GM12878 (cell line): ENCODE data around the gene TCERG1L. TPM values are rescaled to one million over a fixed set of nuclear protein-coding genes. Genes with fewer than 3 reads are reported as not detected.

Source experiments
- ATAC-seq: fragments of 200-7000 bp; cut with Tn5 transposase; 3 replicates; pipeline ENCODE4 v1.9.1; 2020; ENCODE audit warnings: mild to moderate bottlenecking, moderate library complexity
- BruUV-seq: library from RNA; stranded (reverse); fragments of 400-500 nt; replicated peaks from 2 replicates; lab custom pipeline; 2021; lab: Mats Ljungman, UMichigan
- CTCF ChIA-PET: fragments of 300-600 bp; sonication (Branson Sonifier 250); formaldehyde crosslinking; extraction: SDS; loops from one replicate; lab custom pipeline; 2021; ENCODE audit warnings: inconsistent platforms; lab: Yijun Ruan, JAX
- POLR2A ChIA-PET: fragments of 350-600 bp; formaldehyde crosslinking; extraction: SDS; loops from one replicate; lab custom pipeline; 2021; ENCODE audit warnings: inconsistent platforms; lab: Charles Lee
- RAD21 ChIA-PET: fragments of 300-600 bp; sonication (Branson Sonifier 250); formaldehyde crosslinking; loops from one replicate; lab custom pipeline; 2023; ENCODE audit warnings: antibody characterized with exemption; ENCODE audit not compliant: unreplicated experiment; lab: Charles Lee
- SMC1A ChIA-PET: fragments of 300-600 bp; sonication (Branson Sonifier 250); formaldehyde crosslinking; loops from one replicate; lab custom pipeline; 2023; ENCODE audit not compliant: unreplicated experiment, uncharacterized antibody; lab: Charles Lee
- DNase-seq: peaks from one replicate; pipeline ENCODE4 v3.0.0-alpha.2; 2011; ENCODE audit warnings: low read depth, low spot score
- FAIRE-seq: peaks from 3 replicates; lab custom pipeline; 2011; peaks lifted over from hg19 to GRCh38; lab: Jason Lieb, UNC
- H2AFZ ChIP-seq: 2 replicates; pipeline ENCODE4 v1.6.0; 2011; ENCODE audit warnings: low read depth, low read length, control low read depth; ENCODE audit not compliant: control insufficient read depth
- H3K27ac ChIP-seq: 2 replicates; pipeline ENCODE4 v1.5.1; 2011; ENCODE audit warnings: control low read depth; ENCODE audit not compliant: control insufficient read depth, insufficient read depth
- H3K27me3 ChIP-seq, 2 experiments: replicated peaks in 1 of 2; 2 replicates each; pipeline versions ENCODE4 v1.6.0 to v1.6.1; 2011; ENCODE audit warnings: low read length in 1 of 2; ENCODE audit not compliant: control insufficient read depth in 2 of 2, insufficient read depth in 2 of 2
- H3K36me3 ChIP-seq, 2 experiments: 2 replicates each; pipeline ENCODE4 v1.5.1; 2011; ENCODE audit warnings: low read length in 1 of 2; ENCODE audit not compliant: control insufficient read depth in 2 of 2, insufficient read depth in 2 of 2
- H3K4me1 ChIP-seq: 2 replicates; pipeline ENCODE4 v1.6.1; 2011; ENCODE audit warnings: mild to moderate bottlenecking, low read length, moderate library complexity, mixed read lengths; ENCODE audit not compliant: control insufficient read depth, insufficient read depth
- H3K4me2 ChIP-seq: 2 replicates; pipeline ENCODE4 v1.6.0; 2011; ENCODE audit warnings: control low read depth; ENCODE audit not compliant: control insufficient read depth, insufficient read depth
- H3K4me3 ChIP-seq: fragments of 200-600 bp; sonication (generic); 2 replicates; pipeline ENCODE4 v1.5.1; 2016
- H3K79me2 ChIP-seq: 2 replicates; pipeline ENCODE4 v1.6.0; 2011; ENCODE audit warnings: low read length; ENCODE audit not compliant: control insufficient read depth, insufficient read depth
- H3K9ac ChIP-seq: 2 replicates; pipeline ENCODE4 v1.8.0; 2011; ENCODE audit warnings: low read length, control low read depth, mixed read lengths; ENCODE audit not compliant: control insufficient read depth, insufficient read depth
- H3K9me3 ChIP-seq: replicated peaks from 3 replicates; pipeline ENCODE4 v1.5.1; 2011; ENCODE audit warnings: mild to moderate bottlenecking, low read length; ENCODE audit not compliant: control insufficient read depth, insufficient read depth
- H4K20me1 ChIP-seq: 2 replicates; pipeline ENCODE4 v1.6.0; 2011; ENCODE audit not compliant: control insufficient read depth, insufficient read depth
- BCLAF1 ChIP-seq: fragments of 450-650 bp; IDR thresholded peaks from 2 replicates; pipeline ENCODE4 v1.6.1; 2017; ENCODE audit warnings: antibody characterized with exemption, mild to moderate bottlenecking, moderate library complexity
- DPF2 ChIP-seq: fragments of 450-650 bp; IDR thresholded peaks from 2 replicates; pipeline ENCODE4 v1.6.1; 2017; ENCODE audit warnings: mild to moderate bottlenecking
- EZH2 ChIP-seq: IDR thresholded peaks from 2 replicates; pipeline ENCODE4 v1.6.1; 2012; ENCODE audit warnings: low read depth, mild to moderate bottlenecking, control low read depth, inconsistent platforms, low read length, borderline replicate concordance; ENCODE audit not compliant: control insufficient read depth
- IRF5 ChIP-seq: fragments of 450-650 bp; IDR thresholded peaks from 2 replicates; pipeline ENCODE4 v1.6.1; 2017; ENCODE audit warnings: borderline replicate concordance
- KAT2A ChIP-seq: conservative IDR thresholded peaks from 2 replicates; pipeline ENCODE4 v1.6.1; 2011; ENCODE audit warnings: low read depth, low read length; ENCODE audit not compliant: control insufficient read depth
- PAX8 ChIP-seq: fragments of 450-650 bp; IDR thresholded peaks from 2 replicates; pipeline ENCODE4 v1.6.1; 2017; ENCODE audit warnings: mild to moderate bottlenecking, moderate library complexity
- SMARCA5 ChIP-seq: fragments of 450-650 bp; IDR thresholded peaks from 2 replicates; pipeline ENCODE4 v1.6.1; 2017; ENCODE audit warnings: mild to moderate bottlenecking
- ZNF24 ChIP-seq: fragments of 450-650 bp; IDR thresholded peaks from 2 replicates; pipeline ENCODE4 v1.6.1; 2017; ENCODE audit warnings: antibody characterized with exemption, mild to moderate bottlenecking
- ZNF592 ChIP-seq: fragments of 450-650 bp; IDR thresholded peaks from 2 replicates; pipeline ENCODE4 v1.6.1; 2017; ENCODE audit warnings: mild to moderate bottlenecking, moderate library complexity
- WGBS: methylation state at CpG from one replicate; pipeline ENCODE4 v1.1.6; 2016; ENCODE audit warnings: low lambda C conversion rate; ENCODE audit not compliant: insufficient replicate concordance, insufficient coverage; ENCODE audit errors: missing lambda C conversion rate; 5-methylcytosine and 5-hydroxymethylcytosine counted together
- in situ Hi-C: fragments of 300-500 bp; cut with MboI; formaldehyde crosslinking; loops from 9 replicates; pipeline ENCODE4 v1.14.3; 2018; ENCODE audit warnings: mixed read lengths
- intact Hi-C: fragments of 100-400 bp; cut with micrococcal nuclease; formaldehyde crosslinking; loops from one replicate; pipeline ENCODE4 v1.14.2; 2022; ENCODE audit not compliant: unreplicated experiment
- polyA plus RNA-seq, 11 experiments: library from polyadenylated mRNA; depleted of rRNA in 4 of 11; unstranded in 6 of 11; stranded (reverse) in 5 of 11; fragments of >200 nt; fragmentation: Nextera tagmentation in 4 of 11; fragmentation: Illumina TruSeq in 1 of 11; extraction: Ambion mirVana in 4 of 11; extraction: Trizol in 1 of 11; gene quantifications; 1 replicate in 1 of 11; 2 replicates in 10 of 11; pipeline versions ENCODE4 v1.2.1 to v1.2.3, GENCODE V29; 2011 to 2016; ENCODE audit warnings: inconsistent platforms in 2 of 11, missing spikeins in 2 of 11, low read depth in 1 of 11
- total RNA-seq, 4 experiments: library from RNA; depleted of rRNA in 3 of 4; stranded (reverse); fragments of >200 nt in 3 of 4; fragmentation: Illumina TruSeq in 1 of 4; extraction: Trizol in 1 of 4; gene quantifications; 2 replicates each; pipeline versions ENCODE4 v1.2.1 to v1.2.3, GENCODE V29; 2013 to 2021
- TF ChIP-seq, protein P1 (sequence below): fragments of 150-350 bp; IDR thresholded peaks from 2 replicates; pipeline ENCODE4 v1.6.1; 2016; ENCODE audit warnings: low read depth, low read length

TCERG1L gene
- total and polyA plus RNA-seq, 10 of the 15 experiments (the other 5 are each of a cell fraction or from before 2014, with no cell fraction given): not detected

DNA sequence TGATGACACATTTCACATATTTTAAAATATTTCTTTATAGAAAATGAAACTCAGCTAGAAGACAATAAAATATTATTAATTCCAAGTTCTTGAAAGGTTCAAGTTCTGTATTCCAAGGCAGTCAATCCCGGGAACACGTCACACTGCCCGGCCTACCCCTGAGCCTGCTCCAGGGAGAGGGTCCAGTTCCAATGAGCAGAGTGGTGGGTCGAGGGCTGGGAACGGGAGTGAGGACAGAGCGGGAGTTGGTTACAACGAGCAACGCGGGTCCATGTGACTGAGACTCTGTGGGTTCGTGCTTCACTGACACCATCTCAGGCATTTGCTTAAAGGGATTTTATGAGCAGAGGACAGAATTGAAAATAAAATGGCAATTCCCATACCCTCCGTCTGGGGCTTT lies 209.4 kb downstream of the TCERG1L start:
- H3K4me3 ChIP-seq: no peak overlapping the region
- no peaks in the 10 kb centered on the region for H4K20me1 ChIP-seq
- no peaks in the 10 kb centered on the region for H3K9me3 ChIP-seq
- no peaks in the 10 kb centered on the region for H3K36me3 ChIP-seq
- DNase-seq: no peak
- ChIA-PET RAD21 (no interaction called here), POLR2A (no interaction called here), SMC1A (no interaction called here), CTCF (no interaction called here)
- H3K27me3 ChIP-seq: no peaks in the 10 kb centered on the region
- in situ Hi-C loops (no loop called here), intact Hi-C loops (no loop called here)
- H2AFZ ChIP-seq: no peak overlapping the region
- no peak overlapping the region for H3K4me2 ChIP-seq
- TF ChIP-seq IRF5 (no peak), SMARCA5 (no peak), DPF2 (no peak), BCLAF1 (no peak), PAX8 (no peak), EZH2 (no peak), ZNF24 (no peak), KAT2A (no peak), ZNF592 (no peak)
- TF ChIP-seq, protein P1, sequence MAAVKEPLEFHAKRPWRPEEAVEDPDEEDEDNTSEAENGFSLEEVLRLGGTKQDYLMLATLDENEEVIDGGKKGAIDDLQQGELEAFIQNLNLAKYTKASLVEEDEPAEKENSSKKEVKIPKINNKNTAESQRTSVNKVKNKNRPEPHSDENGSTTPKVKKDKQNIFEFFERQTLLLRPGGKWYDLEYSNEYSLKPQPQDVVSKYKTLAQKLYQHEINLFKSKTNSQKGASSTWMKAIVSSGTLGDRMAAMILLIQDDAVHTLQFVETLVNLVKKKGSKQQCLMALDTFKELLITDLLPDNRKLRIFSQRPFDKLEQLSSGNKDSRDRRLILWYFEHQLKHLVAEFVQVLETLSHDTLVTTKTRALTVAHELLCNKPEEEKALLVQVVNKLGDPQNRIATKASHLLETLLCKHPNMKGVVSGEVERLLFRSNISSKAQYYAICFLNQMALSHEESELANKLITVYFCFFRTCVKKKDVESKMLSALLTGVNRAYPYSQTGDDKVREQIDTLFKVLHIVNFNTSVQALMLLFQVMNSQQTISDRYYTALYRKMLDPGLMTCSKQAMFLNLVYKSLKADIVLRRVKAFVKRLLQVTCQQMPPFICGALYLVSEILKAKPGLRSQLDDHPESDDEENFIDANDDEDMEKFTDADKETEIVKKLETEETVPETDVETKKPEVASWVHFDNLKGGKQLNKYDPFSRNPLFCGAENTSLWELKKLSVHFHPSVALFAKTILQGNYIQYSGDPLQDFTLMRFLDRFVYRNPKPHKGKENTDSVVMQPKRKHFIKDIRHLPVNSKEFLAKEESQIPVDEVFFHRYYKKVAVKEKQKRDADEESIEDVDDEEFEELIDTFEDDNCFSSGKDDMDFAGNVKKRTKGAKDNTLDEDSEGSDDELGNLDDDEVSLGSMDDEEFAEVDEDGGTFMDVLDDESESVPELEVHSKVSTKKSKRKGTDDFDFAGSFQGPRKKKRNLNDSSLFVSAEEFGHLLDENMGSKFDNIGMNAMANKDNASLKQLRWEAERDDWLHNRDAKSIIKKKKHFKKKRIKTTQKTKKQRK: no peak
- H3K4me1 ChIP-seq: no peaks in the 10 kb centered on the region
- H3K27ac ChIP-seq: no peak overlapping the region
- no peaks in the 10 kb centered on the region for H3K79me2 ChIP-seq
- no peak for FAIRE-seq
- H3K9ac ChIP-seq: no peak overlapping the region
- BruUV-seq: no TSS peak
- ATAC-seq: no peak
- 30% methylated on average over 11 of the region's 11 CpGs for WGBS
